Fibroblast of lung (primary cell): ENCODE data around the gene ZNF775. TPM values are rescaled to one million over a fixed set of nuclear protein-coding genes. Genes with fewer than 3 reads are reported as not detected.

Experiments used
- DNase-seq, 2 donors: peaks; one replicate each; pipeline versions ENCODE4 v3.0.0 to v3.0.0-alpha.2; 2010; ENCODE audit warnings: low read depth in 2 of 2
- H2AFZ ChIP-seq: 2 replicates; pipeline ENCODE4 v1.5.1; 2012; ENCODE audit warnings: low read length, control low read depth, inconsistent platforms
- H3K27ac ChIP-seq: 2 replicates; pipeline ENCODE4 v1.5.1; 2011; ENCODE audit warnings: low read length, control low read depth; ENCODE audit not compliant: insufficient read depth
- H3K27me3 ChIP-seq: 2 replicates; pipeline ENCODE4 v1.5.1; 2011; ENCODE audit warnings: mild to moderate bottlenecking, low read length; ENCODE audit not compliant: control insufficient read depth, insufficient read depth
- H3K36me3 ChIP-seq: 2 replicates; pipeline ENCODE4 v1.5.1; 2011; ENCODE audit warnings: low read length; ENCODE audit not compliant: control insufficient read depth, insufficient read depth
- H3K4me1 ChIP-seq: 2 replicates; pipeline ENCODE4 v1.5.1; 2011; ENCODE audit warnings: low read length; ENCODE audit not compliant: control insufficient read depth, insufficient read depth; ENCODE audit errors: extremely low read depth
- H3K4me2 ChIP-seq: 2 replicates; pipeline ENCODE4 v1.5.1; 2011; ENCODE audit warnings: low read length, control low read depth; ENCODE audit not compliant: insufficient read depth; ENCODE audit errors: extremely low read depth
- H3K4me3 ChIP-seq, 4 experiments: fragments of 200-600 bp in 1 of 4; sonication (generic) in 1 of 4; replicated peaks in 1 of 4; 2 replicates each; pipeline ENCODE4 v1.5.1; 2011 to 2016; ENCODE audit warnings: low read length in 4 of 4, low read depth in 3 of 4, mild to moderate bottlenecking in 3 of 4, control low read depth in 2 of 4, inconsistent platforms in 1 of 4, mixed read lengths in 1 of 4; ENCODE audit not compliant: insufficient read depth in 1 of 4; ENCODE audit errors: control extremely low read depth in 1 of 4
- H3K79me2 ChIP-seq: 2 replicates; pipeline ENCODE4 v1.5.1; 2012; ENCODE audit warnings: mild to moderate bottlenecking, low read length, inconsistent platforms; ENCODE audit not compliant: control insufficient read depth, insufficient read depth
- H3K9ac ChIP-seq: 2 replicates; pipeline ENCODE4 v1.5.1; 2011; ENCODE audit warnings: mild to moderate bottlenecking, low read length, control low read depth; ENCODE audit not compliant: insufficient read depth
- H3K9me3 ChIP-seq: 2 replicates; pipeline ENCODE4 v1.5.1; 2012; ENCODE audit warnings: low read depth, low read length; ENCODE audit not compliant: control insufficient read depth, insufficient read depth
- H4K20me1 ChIP-seq: 2 replicates; pipeline ENCODE4 v1.5.1; 2011; ENCODE audit warnings: low read length; ENCODE audit not compliant: control insufficient read depth, insufficient read depth; ENCODE audit errors: extremely low read depth
- EZH2 ChIP-seq: IDR thresholded peaks from 2 replicates; pipeline ENCODE4 v1.5.1; 2012; ENCODE audit warnings: low read length, control low read depth, mild to moderate bottlenecking; ENCODE audit errors: missing control alignments
- polyA plus RNA-seq, 2 donors: library from polyadenylated mRNA; depleted of rRNA in 1 of 2; stranded (reverse) in 1 of 2; unstranded in 1 of 2; fragments of >200 nt; gene quantifications; 2 replicates each; pipeline ENCODE4 v1.2.1, GENCODE V29; 2011 to 2012; ENCODE audit warnings: missing spikeins in 1 of 2
- total RNA-seq: library from RNA; depleted of rRNA; stranded (reverse); fragments of >200 nt; gene quantifications from 2 replicates; pipeline ENCODE4 v1.2.1, GENCODE V29; 2014
- TF ChIP-seq, protein P1 (sequence below), 2 donors: IDR thresholded peaks in 1 of 2; conservative IDR thresholded peaks in 1 of 2; 1 replicate in 1 of 2; 2 replicates in 1 of 2; pipeline ENCODE4 v1.5.1; 2011 to 2012; ENCODE audit warnings: low read length in 2 of 2, control low read depth in 1 of 2, inconsistent platforms in 1 of 2, low read depth in 1 of 2, mild to moderate bottlenecking in 1 of 2

The ZNF775 gene
- total and polyA plus RNA-seq, 2 donors (not counting 1 experiment from before 2014, with no cell fraction given) = 1.2 to 9.6 TPM

DNA sequence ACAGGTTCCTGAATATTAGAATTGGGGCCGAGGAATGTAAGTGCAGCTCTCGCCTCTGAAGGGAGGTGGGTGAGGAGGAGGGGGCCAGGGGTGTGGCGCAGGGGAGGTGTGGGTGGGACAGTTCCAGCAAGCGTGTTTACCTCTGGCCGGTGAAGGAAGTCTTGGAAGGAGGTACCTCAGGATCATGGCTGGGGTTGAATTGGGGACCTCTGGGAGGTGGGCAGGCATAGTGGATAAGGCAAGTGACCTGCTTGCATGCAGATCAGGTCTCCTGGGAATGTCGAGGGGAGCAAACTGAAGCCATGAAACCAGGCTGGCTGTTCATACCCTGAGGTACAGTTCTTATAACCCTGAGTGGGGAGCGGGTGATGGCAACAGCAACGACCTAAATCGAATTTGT, 2.0 kb downstream of the ZNF775 start:
- Histone ChIP-seq H4K20me1 (no peaks in the 10 kb centered on the region), H3K9me3 (no peaks in the 10 kb centered on the region), H3K4me1 (peaks cover 7% of the 10 kb centered on the region), H3K4me2 (no peak overlapping the region), H2AFZ (no peak overlapping the region), H3K36me3 (no peaks in the 10 kb centered on the region), H3K27ac (no peak overlapping the region), H3K27me3 (no peaks in the 10 kb centered on the region), H3K9ac (no peak overlapping the region), H3K79me2 (peaks cover 5% of the 10 kb centered on the region), H3K4me3 (no peak overlapping the region)
- no peak for TF ChIP-seq EZH2
- TF ChIP-seq, protein P1, sequence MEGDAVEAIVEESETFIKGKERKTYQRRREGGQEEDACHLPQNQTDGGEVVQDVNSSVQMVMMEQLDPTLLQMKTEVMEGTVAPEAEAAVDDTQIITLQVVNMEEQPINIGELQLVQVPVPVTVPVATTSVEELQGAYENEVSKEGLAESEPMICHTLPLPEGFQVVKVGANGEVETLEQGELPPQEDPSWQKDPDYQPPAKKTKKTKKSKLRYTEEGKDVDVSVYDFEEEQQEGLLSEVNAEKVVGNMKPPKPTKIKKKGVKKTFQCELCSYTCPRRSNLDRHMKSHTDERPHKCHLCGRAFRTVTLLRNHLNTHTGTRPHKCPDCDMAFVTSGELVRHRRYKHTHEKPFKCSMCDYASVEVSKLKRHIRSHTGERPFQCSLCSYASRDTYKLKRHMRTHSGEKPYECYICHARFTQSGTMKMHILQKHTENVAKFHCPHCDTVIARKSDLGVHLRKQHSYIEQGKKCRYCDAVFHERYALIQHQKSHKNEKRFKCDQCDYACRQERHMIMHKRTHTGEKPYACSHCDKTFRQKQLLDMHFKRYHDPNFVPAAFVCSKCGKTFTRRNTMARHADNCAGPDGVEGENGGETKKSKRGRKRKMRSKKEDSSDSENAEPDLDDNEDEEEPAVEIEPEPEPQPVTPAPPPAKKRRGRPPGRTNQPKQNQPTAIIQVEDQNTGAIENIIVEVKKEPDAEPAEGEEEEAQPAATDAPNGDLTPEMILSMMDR (conservative IDR thresholded peaks at IDR 0.05 in 1 of 2, IDR thresholded peaks at IDR 0.05 in 1 of 2; ENCODE audit: low read depth in 1 of 2, low read length in 2 of 2) = no peak
- DNase-seq = no peak

DNA sequence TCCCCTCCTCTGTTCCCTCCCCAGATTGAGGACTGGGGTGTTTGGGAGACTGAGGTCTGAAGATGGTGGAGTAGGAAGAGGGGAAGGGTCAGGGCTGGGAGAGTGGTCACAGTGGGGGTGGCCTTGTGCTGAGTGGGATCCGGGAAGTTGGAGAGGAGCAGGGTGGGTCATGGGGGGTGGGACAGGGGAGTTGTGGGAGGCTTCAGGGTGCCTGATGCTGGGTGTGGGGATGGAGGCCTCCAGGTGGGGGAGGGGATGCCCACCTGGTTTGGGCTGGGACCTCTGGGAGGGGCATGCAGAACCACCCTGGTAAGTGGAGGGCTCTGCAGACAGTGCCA, 2.6 kb downstream of the ZNF775 start:
- H3K9me3 ChIP-seq = no peaks in the 10 kb centered on the region
- peaks cover 7% of the 10 kb centered on the region for H3K4me1 ChIP-seq
- no peaks in the 10 kb centered on the region for H3K27me3 ChIP-seq
- H3K4me2 ChIP-seq = no peak overlapping the region
- no peak overlapping the region for H3K4me3 ChIP-seq
- no peak for DNase-seq
- H3K79me2 ChIP-seq = peaks cover 5% of the 10 kb centered on the region
- TF ChIP-seq, protein P1 (conservative IDR thresholded peaks at IDR 0.05 in 1 of 2, IDR thresholded peaks at IDR 0.05 in 1 of 2; ENCODE audit: low read depth in 1 of 2, low read length in 2 of 2) = no peak
- no peak for TF ChIP-seq EZH2
- no peaks in the 10 kb centered on the region for H3K36me3 ChIP-seq
- H3K9ac ChIP-seq = no peak overlapping the region
- H2AFZ ChIP-seq = no peak overlapping the region
- no peaks in the 10 kb centered on the region for H4K20me1 ChIP-seq
- no peak overlapping the region for H3K27ac ChIP-seq

DNA sequence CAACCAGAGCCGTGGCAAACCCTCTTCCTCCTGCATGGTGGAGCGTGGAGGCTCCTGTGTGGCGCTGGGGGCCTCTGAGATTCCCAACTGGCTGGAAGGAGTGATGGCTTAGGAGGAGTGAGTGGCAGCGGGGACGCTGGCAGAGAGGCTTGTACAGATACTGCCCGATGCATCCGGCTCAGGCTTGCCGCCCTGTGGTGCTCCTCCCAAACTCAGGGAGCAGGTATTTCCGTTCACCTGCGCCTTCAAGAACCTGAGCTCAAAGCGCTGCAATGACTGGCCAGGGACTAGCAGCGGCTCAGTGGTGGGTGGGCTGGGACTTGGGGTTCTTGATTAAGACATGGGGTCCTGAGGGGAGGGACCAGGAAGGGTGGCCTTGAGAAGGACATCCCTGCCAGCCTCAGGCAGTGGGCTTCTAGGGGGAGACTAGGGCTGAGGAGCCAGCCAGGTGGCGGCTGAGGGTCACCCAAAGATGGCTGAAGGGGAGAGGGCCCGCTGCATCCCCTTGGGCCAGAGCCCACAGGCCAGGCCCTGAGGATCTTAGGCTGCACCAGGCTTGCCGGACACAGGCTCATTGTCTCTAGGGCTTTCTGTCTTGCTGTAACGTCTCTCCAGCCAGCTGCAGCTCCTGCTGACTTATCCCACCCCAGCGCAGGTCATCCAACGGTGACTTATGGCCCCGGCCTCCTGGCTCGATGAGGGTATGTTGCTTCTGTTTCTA, 3.2 kb downstream of the ZNF775 start:
- H3K4me2 ChIP-seq = no peak overlapping the region
- no peak overlapping the region for H3K9ac ChIP-seq
- DNase-seq = no peak
- no peaks in the 10 kb centered on the region for H4K20me1 ChIP-seq
- peaks cover 7% of the 10 kb centered on the region for H3K4me1 ChIP-seq
- H3K4me3 ChIP-seq = no peak overlapping the region
- H2AFZ ChIP-seq = no peak overlapping the region
- H3K36me3 ChIP-seq = no peaks in the 10 kb centered on the region
- peaks cover 5% of the 10 kb centered on the region for H3K79me2 ChIP-seq
- H3K27ac ChIP-seq = no peak overlapping the region
- H3K27me3 ChIP-seq = no peaks in the 10 kb centered on the region
- no peak for TF ChIP-seq EZH2
- TF ChIP-seq, protein P1 (conservative IDR thresholded peaks at IDR 0.05 in 1 of 2, IDR thresholded peaks at IDR 0.05 in 1 of 2; ENCODE audit: low read depth in 1 of 2, low read length in 2 of 2) = no peak
- H3K9me3 ChIP-seq = no peaks in the 10 kb centered on the region
